KBM-7 (cell line): ENCODE data around the gene TIMM17B.
A peak's percentile ranks its signal among the peaks of the same experiment; 100 is the strongest.

Source experiments
- DNase-seq: peaks from one replicate; pipeline ENCODE4 v3.0.0-alpha.2; 2015
- in situ Hi-C: fragments of 300-500 bp; cut with MboI; formaldehyde crosslinking; loops from 2 replicates; pipeline ENCODE4 v1.14.3; 2020; ENCODE audit warnings: low sequenced_read_pairs, low pct_unique_long_range_greater_than_20kb, mixed read lengths

TIMM17B gene

GRCh38 chrX:48919947-48920717 lies 22.6 kb upstream of the TIMM17B start:
- DNase-seq = peak; percentile 57

GRCh38 chrX:48919360-48919841 lies 21.8 kb upstream of the TIMM17B start:
- no peak for DNase-seq

More at GRCh38 chrX:48919947-48920717, 22.6 kb upstream of the TIMM17B start:
- in situ Hi-C loops = no loop called here

DNA sequence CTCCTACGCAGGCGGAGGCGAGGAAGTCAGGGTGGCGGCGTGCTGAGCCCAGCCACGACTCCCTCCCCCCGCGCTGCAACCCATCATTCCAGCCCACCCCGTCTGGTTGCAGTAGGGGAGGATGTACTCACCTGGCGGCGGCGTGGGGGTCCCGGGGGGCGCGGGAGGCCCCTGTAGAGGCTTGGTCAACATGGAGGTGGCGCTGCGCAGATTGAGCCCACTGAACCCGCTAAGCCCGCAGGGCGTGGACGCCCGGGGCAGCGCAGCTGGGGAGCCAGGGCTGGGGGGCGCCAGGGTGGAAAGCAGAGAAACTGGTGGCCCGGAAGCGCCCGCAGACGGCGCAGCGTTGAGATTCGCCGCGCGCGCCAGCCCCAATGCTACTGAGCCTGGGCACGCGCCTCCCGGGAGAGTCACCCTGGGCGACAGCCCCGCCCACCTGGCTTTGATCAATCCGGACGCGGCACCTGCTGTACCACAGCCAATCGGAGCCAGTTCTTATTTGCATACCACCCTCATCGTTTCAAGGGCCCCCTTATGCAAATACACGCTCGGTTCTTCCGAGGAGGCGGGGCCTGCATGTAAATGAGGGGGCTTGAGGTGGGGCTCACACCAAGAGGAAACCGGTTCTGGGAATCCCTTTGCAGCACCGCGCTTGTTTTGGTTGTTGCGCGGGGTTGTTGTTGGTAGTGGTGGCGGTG lies 21.2 kb upstream of the TIMM17B start, which contains the start of gene PIM2:
Gene PIM2 (minus strand): TSS at position 382 of the 698 bp plus-strand sequence. CDS start 190 bp downstream, at position 192.
- in situ Hi-C loops = no loop called here
- peak; percentile 98 for DNase-seq

More at GRCh38 chrX:48919360-48919841, 21.8 kb upstream of the TIMM17B start:
- in situ Hi-C loops = no loop called here

DNA sequence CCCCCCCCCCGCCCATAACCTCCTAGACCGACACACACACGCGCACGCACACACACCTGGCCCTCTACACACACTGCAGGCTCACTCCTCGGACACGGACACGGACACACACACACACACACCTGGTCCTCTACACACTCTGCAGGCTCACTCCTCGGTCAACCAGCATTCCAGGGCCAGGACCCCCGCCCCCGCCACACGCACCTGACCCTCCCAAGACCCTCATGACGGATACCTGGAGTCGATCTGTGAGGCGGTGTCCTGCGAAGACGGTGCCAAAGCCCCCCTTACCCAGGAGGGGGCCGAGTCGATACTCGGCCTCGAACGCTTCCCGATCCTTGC lies 20.7 kb upstream of the TIMM17B start:
- in situ Hi-C loops = no loop called here
- no peak for DNase-seq

GRCh38 chrX:48917139-48918001 lies 19.8 kb upstream of the TIMM17B start:
- in situ Hi-C loops = no loop called here
- peak; percentile 99 for DNase-seq

DNA sequence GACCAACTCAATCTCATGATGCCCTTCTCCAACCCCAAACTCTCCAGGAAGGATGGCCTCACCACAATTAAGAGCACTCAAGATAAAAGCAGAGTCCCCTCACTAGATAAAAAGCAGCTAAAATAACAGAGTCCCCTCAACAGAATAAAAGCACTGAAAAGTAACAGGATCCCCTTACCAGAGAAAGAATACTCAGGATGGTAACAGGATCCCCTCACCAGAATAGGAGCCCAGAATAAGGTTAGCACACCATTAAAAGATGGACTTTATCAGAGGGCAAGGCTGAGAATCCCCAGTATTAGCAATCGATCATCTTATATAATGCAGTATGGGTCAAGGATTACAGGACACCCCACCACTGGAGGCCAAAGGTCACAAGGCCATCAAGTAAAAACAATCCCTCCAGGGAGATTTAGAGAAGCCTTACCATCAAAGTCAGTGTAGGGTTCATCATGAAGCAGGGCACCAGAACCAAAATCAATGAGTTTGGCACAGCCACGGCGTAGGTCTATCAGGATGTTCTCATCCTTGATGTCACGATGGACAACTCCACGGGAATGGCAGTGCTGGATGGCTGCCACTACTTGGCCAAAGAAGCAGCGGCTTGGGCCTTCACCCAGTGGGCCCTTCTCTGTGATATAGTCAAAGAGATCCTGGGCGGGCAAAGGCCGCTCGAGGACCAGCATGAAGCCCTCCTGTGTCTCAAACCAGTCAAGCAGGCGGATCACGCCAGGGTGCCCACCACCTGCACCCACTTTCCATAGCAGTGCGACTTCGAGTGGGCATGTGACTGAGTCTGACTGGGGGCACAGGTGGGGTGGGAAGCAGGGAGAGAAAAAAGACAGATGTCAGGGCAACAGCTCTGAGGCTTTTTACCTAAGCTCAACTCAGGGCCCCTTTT lies 17.3 kb upstream of the TIMM17B start:
- DNase-seq = no peak
- in situ Hi-C loops = no loop called here

DNA sequence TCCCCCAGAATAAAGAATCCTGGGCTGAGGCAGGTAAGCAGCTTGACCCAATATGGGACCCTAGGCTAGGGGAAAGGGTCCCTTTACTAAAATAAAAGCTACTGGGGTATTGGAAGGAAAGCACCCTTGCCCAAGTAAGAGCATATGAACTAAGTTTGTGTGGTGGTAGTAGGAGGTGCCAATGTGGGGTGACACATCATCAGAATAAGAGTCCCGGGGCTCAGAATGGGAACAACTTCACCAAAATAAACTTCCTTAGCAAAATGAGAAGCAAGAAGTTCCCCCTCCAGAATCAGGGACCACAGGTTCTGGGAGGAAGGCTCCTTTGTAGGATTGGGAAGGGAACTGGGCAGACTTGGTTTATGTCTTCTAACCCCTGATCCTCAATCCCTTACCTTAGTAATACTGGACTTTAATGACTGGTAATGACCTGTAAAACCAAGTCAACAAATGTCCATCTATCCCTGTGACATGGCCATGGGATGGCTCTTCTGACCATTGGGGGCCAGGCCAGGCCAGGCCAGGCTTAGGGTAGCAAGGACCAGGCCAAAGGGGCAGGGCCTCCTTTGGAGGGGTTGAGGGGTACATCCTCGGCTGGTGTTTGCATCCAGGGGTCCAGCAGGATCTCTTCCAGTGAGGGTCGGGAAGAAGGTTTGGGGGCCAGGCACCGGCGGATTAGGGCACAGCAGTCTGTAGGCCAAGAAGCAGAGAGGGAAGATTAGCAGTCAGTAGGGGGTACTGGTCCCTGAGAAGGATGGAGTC lies 16.2 kb upstream of the TIMM17B start:
- DNase-seq = no peak
- in situ Hi-C loops = no loop called here

DNA sequence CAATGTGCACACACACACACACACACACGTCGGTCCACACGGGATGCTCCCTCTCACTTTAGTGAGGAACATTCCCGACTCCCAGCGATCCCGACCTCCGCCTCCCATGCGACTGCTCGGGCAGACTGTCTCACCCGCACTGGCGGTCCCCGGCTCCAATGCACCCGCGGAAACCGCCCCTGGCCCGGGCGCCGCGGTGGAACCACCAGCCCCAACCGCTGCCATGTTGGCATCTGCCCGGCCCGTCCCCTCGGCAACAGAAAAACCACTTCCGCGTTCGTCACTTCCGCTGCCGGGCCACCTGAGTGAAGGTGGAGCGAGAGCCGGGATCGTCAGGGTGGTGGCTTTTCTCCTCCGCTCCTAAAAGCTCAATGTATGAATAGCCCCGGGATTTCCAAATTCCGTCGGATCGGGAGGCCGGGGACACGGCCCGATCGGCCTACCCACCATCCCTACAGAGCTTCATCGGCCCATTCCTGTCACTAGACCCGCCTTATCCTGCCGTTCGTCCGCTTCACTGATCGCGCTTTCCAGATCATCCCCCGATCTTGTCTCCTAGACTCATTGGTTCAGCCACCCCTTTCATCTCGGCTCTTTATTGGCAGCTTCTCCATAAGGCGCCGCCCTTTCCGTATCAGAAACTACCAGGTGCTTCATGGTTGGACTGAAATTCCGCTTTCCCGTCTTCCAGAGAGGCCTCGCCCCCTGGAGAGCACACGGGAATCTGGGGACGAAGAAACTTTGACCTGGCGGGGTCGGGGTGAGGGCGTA lies 14.0 kb upstream of the TIMM17B start, which contains the start of gene SLC35A2:
Gene SLC35A2 (minus strand): TSS at position 235 of the 771 bp plus-strand sequence. CDS start 10 bp downstream, at position 225.
- peak; percentile 92 for DNase-seq
- in situ Hi-C loops = no loop called here

DNA sequence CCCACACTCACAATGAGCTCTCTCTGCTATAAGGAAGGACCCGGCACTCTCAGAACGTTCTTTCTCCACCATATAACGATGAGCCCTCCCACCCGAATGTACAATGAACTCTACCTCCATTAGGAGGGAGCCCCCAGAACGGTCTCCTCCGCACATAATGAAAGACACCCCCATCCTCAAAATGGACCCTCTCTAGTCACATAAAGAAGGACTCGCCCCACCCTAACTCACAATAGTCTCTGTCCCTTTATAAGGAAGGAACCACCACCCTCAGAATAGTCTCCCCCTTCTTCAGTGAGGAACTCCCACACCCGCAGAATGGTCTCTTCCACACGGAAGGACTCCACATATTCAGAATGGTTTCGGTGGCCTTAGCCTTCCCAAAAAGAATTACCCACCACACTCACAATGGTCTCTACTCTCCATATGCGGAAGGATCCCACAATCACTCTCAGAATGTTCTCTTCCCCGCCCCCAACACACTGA lies 13.4 kb upstream of the TIMM17B start:
- in situ Hi-C loops = no loop called here
- DNase-seq = no peak

DNA sequence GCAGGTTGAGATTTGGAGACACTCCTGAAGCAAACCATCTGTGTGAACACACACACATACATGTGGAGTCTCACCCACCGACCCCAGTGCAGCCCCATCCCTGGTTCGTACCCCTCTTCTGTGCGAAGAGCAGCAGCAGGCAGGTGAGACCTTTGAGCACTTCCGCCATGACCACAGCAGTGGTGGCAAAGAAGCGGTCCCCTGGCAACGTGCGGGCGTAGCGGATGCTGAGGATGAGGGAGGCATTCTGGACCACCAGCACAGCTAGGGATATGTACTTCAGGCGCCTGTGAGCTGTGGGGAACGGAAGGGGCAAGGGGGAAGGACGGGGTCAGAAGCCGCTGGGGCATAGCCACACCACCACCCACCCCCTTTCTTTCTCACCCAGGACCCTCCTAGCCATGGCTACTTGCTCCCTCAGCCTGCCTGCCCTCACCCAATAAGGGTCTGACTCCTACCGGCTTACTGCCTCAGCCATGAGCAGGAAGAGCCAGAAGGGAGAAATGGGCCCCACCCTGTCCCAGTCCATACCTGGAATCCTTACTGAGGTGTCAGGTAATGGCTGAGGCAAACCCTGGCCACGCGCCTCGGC lies 12.2 kb upstream of the TIMM17B start:
- no peak for DNase-seq
- in situ Hi-C loops = no loop called here

DNA sequence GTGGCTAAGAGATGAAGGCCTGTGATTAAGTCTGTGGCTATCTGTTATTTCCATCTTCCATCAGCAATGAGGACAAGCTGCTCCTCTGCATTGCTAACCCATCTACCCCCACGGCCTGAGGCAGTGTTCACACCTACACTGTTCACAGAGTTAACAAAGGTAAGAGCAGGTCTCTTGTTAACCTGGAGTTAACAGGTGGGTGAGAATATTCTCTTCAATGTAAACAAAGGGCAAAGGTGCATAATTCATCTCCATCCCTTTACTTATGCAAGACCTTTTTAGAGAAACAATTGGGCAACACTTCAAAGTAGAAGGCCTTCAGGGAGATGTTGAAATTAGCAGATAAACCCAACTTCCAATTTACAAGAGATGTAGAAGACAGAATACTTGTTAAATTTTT lies 11.0 kb upstream of the TIMM17B start:
- in situ Hi-C loops = no loop called here
- DNase-seq = no peak

- no peak for DNase-seq
- in situ Hi-C loops = no loop called here
These were observed 7.7 kb upstream of the TIMM17B start for GRCh38 chrX:48905090-48905790.

GRCh38 chrX:48904626-48905025 lies 7.1 kb upstream of the TIMM17B start:
- in situ Hi-C loops = no loop called here
- no peak for DNase-seq

DNA sequence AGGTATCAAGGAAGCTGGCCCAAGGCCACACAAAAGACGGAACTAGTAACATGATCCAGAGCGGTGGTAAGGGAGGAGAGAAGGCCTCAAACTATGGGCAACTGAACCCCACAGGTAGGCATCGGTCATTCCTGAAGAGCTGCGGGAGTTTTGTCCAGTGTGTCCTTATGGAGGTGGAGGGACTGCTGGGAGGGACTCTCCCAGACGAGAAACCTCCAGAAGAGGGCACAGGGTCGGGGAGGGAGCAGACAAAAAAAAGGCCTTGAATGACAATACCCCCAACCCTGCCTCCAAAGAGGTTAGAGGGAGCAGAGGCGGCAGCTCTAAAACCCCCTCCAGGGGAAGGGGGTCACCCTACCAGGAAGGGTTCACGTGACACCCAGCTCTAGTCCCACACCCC lies 6.6 kb upstream of the TIMM17B start:
- in situ Hi-C loops = no loop called here

GRCh38 chrX:48903290-48903689 lies 5.7 kb upstream of the TIMM17B start:
- no peak for DNase-seq
- in situ Hi-C loops = no loop called here

More for the DNA sequence above, 6.6 kb upstream of the TIMM17B start:
- no peak for DNase-seq

DNA sequence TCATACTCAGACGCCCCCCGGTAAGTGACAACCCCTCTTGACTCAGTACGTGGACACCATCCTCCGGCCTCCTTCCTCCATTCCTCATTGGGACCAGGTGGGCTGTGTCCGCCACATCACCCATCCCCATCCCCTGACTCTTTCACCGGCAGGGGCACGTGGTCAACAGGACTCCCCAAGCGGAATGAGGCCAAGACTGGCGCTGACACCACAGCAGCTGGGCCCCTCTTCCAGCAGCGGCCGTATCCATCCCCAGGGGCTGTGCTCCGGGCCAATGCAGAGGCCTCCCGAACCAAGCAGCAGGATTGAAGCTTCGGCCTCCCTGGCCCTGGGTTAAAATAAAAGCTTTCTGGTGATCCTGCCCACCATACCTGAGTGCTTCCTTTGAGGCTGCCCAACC lies 5.2 kb upstream of the TIMM17B start:
- in situ Hi-C loops = no loop called here
- no peak for DNase-seq
